ENCODE data around the gene TNS3.

GRCh38 chr7:47572094-47572445 lies 9.8 kb downstream of the TNS3 start:
- TF ChIP-seq CTCF (IDR thresholded peaks at IDR 0.05) (no peak), POLR2A (IDR thresholded peaks at IDR 0.05) (no peak)

All from uterus (tissue), 2 donors.